SK-N-SH (cell line): ENCODE data around the gene DISP2.

ENCODE experiments used
- TF ChIP-seq, protein P1 (sequence below): fragments of 200-600 bp; sonication (generic); IDR thresholded peaks from 2 replicates; pipeline ENCODE4 v1.6.1; 2017; ENCODE audit warnings: antibody characterized with exemption, mild to moderate bottlenecking, moderate library complexity
- TF ChIP-seq, protein P2 (sequence below): IDR thresholded peaks from 2 replicates; pipeline ENCODE4 v1.4.0; 2012; ENCODE audit warnings: low read depth, borderline replicate concordance

DNA sequence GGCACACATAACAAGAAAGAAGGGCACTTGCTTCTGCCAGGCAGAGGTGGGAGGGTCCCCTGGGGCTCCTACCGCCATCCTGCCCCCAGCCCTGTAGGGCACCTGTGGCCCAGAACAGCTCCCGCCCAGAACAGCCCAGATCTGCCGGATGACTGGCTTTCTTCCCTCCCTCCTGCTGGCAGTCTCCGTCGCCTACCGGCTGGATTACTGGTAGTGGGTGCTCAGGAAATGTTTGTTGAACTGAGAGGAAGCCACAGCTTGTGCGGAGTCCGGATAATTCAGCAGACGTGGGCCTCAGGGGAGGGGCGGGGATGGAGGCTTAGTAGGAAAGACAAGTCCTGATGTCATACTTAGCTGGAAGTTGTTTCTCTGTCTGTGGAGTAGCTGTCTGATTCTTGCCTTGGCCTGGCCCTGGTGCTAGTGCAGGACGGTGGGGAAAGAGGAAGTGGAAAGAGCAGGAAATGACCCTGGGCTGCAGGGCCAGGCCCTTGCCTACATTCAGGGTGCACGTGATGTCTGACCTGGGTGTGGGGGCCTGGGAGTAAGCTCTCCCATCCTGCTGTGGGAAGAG is 24.0 kb upstream of the DISP2 start:
- TF ChIP-seq, protein P1, sequence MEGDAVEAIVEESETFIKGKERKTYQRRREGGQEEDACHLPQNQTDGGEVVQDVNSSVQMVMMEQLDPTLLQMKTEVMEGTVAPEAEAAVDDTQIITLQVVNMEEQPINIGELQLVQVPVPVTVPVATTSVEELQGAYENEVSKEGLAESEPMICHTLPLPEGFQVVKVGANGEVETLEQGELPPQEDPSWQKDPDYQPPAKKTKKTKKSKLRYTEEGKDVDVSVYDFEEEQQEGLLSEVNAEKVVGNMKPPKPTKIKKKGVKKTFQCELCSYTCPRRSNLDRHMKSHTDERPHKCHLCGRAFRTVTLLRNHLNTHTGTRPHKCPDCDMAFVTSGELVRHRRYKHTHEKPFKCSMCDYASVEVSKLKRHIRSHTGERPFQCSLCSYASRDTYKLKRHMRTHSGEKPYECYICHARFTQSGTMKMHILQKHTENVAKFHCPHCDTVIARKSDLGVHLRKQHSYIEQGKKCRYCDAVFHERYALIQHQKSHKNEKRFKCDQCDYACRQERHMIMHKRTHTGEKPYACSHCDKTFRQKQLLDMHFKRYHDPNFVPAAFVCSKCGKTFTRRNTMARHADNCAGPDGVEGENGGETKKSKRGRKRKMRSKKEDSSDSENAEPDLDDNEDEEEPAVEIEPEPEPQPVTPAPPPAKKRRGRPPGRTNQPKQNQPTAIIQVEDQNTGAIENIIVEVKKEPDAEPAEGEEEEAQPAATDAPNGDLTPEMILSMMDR: no peak
- TF ChIP-seq, protein P2, sequence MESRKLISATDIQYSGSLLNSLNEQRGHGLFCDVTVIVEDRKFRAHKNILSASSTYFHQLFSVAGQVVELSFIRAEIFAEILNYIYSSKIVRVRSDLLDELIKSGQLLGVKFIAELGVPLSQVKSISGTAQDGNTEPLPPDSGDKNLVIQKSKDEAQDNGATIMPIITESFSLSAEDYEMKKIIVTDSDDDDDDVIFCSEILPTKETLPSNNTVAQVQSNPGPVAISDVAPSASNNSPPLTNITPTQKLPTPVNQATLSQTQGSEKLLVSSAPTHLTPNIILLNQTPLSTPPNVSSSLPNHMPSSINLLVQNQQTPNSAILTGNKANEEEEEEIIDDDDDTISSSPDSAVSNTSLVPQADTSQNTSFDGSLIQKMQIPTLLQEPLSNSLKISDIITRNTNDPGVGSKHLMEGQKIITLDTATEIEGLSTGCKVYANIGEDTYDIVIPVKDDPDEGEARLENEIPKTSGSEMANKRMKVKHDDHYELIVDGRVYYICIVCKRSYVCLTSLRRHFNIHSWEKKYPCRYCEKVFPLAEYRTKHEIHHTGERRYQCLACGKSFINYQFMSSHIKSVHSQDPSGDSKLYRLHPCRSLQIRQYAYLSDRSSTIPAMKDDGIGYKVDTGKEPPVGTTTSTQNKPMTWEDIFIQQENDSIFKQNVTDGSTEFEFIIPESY: no peak
